HTR-8/SVneo (cell line): ENCODE results near the gene MASP1.
"Not testable (repeated sequence)": the region's sequence is repeated elsewhere in the genome, so short reads cannot be mapped to it uniquely, and the experiment has no call there.

Source experiments
- DNase-seq: peaks from one replicate; pipeline ENCODE4 v3.0.0; 2011; ENCODE audit warnings: low spot score, mixed read lengths; ENCODE audit not compliant: insufficient read length
- FAIRE-seq: peaks from 2 replicates; lab custom pipeline; 2011; peaks lifted over from hg19 to GRCh38; lab: Jason Lieb, UNC

Gene MASP1

DNA sequence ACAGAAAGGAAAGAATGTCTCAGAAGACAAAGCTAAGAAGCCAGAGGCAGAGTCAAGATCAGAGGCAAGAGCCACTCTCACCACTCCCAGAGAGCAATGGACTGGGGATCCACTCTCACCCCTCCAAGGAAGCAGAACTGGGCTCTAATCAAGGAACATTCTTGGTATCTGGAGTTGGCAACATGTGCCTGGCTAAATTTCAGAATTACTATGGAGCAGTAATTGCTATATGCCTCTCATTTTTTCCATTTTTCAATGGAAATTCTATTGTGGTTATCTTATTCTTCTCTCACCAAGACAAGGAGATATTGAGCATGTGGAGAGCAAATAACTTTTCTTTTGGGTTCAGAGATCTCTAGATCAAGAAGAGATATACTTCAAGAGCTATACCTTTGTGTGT is 22.1 kb downstream of the MASP1 start:
- FAIRE-seq (no peak), DNase-seq (no peak)

DNA sequence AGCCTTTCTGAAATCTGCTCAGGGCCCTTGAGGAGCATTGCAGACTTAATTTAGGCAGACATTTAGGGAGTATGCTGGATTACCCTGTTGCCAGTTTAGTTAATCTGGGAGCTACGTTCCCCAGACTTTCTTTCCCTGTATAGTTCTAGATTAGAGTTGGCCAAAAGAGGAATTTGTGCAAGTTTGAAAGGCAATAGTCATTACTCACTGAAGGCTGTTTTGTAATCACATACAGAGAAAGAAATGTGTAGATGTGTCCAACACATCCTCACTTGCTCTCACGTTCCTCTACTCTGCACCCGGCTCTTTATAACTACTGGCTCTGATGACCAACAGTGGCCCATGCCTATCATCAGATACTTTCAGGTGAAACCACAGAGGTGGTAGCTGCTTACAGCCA is 24.2 kb downstream of the MASP1 start:
- FAIRE-seq = no peak
- DNase-seq = no peak

DNA sequence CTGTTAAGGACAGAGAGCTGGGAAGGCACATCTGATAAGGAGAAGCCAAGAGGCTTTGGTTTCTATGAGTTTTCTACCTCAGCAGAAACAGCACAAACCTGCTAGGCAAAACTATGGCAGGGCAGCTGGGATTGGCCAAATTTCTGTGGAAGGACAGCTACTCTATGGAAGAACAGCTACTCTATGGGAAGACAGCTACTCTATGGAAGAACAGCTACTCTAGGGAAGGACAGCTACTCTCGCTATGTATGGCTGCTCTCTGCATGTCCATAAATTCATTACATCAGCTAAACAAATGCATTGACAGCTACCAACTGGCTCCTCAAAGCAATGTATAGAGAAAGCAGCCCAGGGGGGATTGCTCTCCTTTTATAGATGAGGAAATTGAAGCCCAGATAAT is 24.8 kb downstream of the MASP1 start:
- FAIRE-seq (no peak), DNase-seq (no peak)

DNA sequence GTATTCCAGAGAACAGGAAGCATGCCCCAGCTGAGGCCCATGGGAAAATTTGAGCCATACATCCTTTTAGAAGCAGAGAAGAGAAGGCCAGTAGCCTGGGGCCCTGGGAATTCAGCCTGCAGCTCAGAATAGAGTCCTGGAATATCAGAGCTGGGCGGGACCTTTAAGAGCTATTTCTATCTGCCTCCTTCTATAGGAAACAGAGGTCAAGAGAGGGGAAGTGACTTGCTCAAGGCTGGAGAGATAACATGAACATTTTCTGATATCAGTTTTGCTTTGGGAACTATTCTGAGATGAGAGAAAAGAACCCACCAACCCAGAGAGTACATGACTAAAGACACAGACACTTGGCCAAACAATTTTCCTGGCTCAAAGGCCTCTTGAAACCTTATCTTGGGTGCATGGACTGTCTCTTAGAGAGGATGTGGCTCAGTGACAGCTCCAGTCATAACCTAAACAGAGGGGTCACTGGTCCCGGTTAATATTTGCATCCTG is 26.0 kb downstream of the MASP1 start:
- DNase-seq (no peak), FAIRE-seq (no peak)

DNA sequence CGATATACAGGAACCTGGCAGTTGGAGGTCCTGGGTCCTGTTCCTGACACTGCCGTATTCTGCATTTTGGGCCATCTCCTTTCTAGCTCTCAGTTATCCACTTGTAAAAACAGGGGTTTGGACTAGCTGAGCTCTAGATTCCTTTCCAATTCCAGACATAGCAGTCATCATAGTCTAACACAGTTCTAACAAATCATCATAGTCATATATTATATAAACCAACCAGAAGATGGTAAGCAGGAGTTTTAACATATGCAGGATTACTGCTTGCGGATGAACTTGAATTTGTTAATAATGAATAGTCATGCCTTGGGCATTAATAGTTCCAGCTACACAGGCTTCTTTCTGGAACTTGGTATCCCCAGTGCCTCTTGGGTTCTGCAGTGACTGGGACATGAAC is 26.6 kb downstream of the MASP1 start:
- DNase-seq (no peak), FAIRE-seq (no peak)

DNA sequence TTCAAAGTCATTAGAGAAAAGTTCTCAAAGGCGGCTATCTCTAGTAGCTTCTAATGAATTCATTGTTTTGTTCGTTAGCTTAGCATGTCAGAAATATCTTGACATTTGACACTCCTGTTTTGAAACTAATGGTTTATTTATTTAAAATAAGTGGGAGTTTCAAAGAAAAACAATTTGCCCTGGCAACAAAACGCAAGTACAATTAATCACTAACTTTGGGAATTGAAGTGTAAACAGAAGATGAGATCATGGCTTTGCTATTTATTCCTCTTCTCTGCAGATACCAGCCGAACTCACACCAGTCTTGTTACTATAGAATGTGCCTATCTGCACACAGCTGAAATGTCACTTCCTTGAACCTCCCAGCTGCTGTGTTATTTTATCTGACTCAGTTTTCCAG is 27.5 kb downstream of the MASP1 start:
- FAIRE-seq (no peak), DNase-seq (peak; percentile 34)

DNA sequence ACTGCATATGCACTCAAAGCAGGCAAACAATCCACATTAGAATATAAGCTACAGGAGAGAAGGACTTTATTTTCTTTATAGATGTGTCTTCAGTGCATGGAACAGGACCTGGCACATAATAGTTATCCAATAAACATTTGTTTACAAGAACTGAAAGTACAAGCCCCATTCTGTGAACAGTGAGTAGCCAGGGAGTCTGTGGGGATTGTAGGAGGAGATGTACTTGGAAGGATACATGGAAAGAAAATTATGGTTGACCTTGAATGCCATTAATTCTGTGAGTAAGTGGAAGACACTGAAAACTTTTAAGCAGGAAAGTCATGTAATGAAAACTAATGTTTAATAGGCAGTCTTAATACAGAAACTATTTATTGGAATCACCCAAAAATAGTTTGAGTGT is 28.3 kb downstream of the MASP1 start:
- FAIRE-seq = no peak
- DNase-seq = no peak

DNA sequence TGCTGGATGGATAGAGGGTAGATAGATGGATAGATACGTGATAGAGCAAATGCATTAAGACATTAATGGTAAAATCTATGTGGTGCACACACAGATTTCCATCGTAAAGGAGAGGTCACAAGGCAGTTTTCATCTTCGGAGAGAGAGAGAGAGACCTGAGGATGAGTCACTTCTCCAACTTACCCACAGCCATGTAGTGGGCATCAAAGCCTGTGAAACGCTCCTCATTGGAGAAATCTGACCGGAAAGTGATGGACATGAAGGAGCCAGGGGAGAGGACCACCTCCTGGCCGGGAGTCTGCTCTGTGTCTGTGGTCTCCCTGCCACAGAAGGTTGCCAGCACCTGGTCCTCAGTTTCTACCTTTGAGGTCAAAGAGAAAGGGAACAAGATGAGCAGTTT is 29.2 kb downstream of the MASP1 start:
- DNase-seq (no peak), FAIRE-seq (no peak)

DNA sequence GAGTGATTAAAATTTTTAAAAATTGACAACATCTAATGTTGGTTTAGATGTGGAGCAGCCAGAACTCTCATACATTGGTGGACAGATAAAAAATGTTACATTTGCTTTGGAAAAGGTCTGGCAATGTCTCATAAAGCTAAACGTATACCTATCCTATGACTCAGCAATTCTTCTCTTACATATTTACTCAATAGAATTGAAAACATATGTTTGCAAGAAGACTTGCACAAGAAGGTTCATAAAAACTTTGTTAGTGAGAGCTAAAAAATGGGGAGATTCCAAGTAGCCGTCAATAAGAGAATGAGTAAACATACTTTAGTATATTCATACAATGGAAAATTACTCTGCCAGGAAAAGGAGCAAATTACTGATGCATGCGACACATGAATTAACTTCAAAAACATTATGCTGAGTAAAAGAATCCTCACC is 30.0 kb downstream of the MASP1 start:
- FAIRE-seq = no peak
- no peak for DNase-seq

DNA sequence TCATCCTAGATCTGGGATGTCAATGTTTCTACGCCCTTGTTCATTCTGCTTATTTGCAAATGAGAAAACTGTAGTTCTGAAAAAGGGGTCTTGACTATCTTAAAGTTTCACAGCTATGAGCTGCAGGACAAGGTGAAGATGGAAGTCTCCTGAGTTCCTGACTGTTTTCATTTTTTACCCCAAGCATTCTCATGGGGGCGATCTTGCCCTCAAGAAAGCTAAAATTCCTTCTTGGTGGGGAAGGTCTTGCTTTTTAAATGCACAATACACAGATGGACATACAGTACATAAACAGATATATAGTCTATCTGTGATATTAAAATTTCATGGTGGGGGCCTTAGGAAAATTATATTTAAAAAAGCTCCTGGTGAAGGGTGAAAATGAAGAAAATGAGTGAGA is 32.4 kb downstream of the MASP1 start:
- DNase-seq (no peak), FAIRE-seq (no peak)

DNA sequence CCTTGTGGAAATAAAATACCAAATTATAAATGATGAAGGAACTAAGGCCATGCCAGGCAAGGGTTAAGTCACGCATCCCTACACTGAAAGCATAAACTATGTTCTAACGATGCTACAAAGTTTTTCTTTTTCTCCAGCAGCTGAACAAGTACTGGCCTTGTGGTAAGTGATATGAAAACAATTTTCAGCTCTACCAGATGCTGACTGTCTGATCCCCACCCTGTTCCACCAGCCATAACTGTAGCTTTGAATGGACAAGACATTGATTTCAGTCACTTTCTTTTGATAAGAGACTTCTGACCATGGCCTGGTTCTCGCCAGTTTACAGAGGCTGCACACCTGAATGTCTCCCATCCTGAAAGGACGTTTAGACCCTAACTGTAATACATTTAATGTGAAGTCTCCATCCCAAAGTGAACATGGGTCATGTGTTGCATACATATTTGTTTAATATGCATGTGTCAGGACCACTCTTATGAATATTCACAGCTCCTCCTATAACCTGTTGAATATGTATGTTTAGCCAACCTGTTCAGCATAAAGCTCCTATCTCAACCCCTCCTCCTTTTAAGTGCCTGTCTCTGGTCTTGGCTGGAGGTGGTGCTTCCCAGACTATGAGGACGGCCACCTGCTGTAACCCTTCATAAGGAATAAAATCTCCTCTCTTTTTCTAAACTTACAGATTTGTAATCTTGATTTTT is 33.4 kb downstream of the MASP1 start:
- FAIRE-seq = no peak
- DNase-seq = no peak

DNA sequence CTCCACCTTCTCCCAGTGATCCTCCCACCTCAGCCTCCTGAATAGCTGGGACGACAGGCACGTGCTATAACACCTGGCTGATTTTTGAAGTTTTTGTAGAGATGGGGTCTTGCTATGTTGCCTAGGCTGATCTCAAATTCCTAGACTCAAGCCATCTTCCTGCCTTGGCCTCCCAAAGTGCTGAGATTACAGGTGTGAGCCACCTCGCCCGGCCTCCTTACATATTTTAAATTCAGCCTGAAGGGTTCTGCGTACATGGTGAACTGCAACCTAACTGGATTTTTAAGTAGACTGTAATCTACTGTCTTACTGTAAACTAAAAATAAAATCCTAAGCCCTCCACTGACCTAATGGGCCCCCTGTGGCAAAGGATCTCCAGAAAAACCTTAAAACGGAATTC is 34.1 kb downstream of the MASP1 start:
- no peak for FAIRE-seq
- DNase-seq = no peak

DNA sequence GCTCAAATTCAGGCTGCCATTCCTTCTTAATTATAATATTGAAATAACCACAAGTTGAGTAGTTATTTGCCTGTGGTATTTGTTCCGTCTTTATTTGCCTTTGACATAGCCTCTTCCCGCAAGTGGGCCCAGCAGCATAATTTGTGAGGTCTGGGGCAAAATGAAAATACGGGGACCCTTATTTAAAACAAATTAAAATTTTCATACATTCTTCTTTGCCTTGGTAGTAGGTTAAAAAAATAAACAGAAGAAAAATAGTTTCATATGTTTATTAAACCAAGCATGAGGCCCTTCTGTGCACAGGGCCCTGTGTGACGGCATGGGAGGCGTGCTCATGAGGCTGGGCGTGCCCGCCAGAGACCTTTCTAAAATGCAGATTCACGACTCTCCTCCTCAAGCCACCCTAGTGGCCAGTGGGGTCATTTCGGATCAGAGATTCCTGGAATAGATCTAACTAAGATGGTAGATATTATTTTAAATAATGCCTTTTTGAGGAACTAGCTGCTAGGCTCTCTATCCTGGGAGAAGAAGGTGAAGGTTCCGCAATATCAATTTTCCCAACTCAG is 35.4 kb downstream of the MASP1 start:
- no peak for DNase-seq
- FAIRE-seq = no peak

DNA sequence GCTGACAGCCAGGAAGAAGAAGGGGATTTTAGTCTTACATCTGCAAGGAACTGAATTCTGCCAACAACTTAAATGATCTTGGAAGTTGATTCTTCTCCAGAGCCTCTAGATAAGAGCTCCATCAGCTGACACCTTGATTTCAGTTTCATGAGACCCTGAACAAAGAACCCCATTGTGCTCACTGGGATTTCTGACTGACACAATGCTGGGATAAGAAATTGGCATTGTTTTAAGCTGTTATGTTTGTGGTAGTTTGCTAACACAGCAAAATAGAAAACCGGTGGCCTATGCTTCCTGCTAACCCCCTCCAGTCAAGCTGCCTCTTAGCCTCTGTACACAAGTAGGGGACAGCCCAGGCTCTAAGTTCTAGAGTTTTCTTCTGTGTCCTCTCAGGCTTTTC is 36.2 kb downstream of the MASP1 start:
- DNase-seq (no peak), FAIRE-seq (no peak)

DNA sequence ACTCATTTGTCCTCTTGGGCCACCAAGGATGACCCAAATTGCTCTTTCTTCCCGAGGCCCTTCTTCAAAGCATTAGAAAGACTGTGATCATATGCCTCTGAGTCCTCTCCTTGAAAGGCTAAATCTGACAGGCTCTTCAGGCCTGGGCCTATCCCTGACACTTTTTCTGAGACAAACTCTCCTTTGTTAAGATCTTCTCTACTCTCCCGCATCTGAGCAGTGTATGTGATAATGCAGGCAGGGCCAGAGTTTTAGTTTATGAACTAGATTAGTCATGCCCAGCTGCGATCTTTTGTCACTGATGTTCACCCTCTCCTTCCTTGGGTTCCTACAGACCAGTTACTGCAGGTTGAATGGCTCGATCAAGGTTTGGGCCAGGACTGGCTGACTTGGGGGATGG is 39.2 kb downstream of the MASP1 start:
- no peak for FAIRE-seq
- no peak for DNase-seq

DNA sequence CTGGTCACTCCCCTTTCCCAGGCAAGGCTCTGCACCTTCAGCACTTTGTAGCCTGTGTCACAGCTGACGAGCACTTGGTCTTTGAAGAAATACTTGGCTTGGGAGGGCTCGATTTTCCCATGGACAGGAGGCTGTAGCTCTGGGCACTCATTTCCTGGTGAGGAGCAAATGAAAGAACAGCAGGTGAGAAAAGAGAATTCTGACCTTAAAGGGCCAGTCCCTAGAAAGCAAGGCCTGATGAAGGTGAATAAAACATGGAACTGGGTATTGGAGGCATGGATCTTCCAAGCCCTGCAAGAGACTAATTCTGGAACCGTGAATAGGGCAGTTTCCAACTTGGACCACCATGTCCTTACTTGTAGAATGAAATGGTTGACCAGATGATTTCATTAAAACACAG is 39.9 kb downstream of the MASP1 start:
- DNase-seq (no peak), FAIRE-seq (no peak)

DNA sequence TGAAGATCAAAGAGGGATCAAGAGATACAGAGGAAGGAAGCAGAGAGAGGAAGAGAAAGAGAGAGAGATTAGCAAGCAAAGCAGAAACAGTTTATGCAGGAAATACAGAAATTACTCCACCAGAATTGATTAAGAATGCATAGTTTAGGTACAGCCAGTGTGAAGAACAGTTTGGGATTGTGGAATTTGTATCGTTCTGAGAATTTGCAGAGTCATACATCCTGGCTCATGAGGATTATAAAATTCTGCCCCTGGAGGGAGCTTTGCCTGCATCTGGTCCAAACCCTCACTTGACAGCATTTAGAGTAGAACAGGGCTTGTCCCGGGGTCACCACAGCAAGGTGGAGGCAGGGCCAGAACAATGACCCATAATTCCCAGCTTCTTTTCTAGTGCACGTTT is 44.1 kb downstream of the MASP1 start:
- no peak for DNase-seq
- no peak for FAIRE-seq

DNA sequence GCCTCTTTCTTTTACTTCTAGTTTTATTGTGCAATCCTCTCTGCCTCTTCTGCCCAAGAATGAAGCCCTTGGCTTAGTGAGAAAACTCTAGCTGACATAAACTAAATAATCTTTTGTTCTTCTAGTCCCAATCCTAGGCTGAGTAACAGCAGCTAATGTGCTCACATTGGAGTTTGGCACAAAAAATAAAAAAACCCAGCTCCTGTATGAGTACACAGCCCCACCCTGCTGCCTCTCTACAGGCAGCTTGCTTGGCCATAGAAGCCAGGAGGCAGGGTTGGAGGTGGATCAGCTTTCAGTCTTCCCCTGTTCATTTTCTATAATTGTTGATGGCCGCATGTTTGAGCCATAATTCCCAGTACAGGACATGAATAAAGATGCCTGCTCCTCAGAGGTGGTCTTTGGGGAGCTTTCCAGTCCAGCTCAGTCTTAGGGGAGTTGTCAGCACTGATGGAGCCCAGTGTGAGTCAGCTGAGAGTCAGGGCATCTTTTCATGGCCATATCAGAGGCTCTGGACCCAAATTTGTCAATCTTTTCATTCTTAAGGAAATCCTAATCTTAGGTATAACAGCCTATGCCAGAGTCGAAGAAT is 47.5 kb downstream of the MASP1 start:
- FAIRE-seq = no peak
- no peak for DNase-seq

DNA sequence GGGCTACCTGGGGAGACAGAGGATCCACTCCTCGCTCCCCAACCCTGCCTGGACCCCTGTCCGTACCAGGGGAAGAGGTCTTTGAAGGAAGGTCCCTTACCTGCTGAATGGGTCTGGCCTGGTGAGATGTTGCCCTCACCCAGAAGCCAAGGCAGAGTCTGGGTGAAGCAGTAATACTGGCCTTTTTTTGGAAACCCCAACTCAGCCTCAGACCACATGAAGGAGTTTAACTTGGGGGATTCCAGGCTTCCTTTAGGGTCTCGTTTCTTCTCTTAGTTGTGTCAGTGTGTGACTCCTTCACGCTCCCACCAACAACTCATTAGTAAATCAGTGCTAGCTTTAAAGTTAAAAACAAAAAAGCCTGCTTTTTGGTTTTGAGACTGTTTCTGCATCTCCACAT is 48.6 kb downstream of the MASP1 start:
- FAIRE-seq (no peak), DNase-seq (no peak)

DNA sequence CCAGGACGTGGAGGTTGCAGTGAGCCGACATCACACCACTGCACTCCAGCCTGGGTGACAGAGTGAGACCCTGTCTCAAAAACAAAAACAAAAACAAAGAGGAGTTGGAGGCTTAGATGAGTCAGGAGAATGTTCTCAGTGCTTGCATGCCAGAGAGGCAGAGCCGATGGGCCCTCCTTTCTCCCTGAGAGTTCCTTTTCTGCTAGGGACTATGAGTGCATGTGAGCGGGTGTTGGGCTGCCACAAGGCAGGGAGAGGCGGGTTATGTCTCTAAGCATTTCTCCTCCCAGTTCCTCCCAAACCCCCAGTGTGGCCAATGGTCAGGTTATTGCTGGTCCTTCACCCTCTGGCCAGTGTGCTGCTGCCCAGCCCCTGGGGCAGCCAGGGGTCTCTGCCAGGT is 49.1 kb downstream of the MASP1 start:
- FAIRE-seq (no peak), DNase-seq (no peak)

DNA sequence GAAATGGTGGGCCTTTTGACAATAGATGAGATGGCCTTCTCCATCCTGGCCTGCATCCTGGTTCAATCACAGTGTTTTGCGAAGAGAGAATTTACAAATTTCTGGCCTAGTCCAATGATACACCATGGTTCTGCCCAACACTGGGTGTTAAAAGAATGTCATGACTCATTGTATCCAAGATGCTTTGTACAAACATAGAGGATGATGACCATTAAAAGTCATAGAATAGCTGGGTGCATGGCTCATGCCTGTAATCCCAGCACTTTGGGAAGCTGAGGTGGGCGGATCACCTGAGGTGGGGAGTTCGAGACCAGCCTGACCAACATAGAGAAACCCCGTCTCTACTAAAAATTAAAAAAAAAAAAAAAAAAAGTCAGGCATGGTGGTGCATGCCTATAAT is 52.7 kb downstream of the MASP1 start:
- not testable (repeated sequence) for FAIRE-seq, DNase-seq

DNA sequence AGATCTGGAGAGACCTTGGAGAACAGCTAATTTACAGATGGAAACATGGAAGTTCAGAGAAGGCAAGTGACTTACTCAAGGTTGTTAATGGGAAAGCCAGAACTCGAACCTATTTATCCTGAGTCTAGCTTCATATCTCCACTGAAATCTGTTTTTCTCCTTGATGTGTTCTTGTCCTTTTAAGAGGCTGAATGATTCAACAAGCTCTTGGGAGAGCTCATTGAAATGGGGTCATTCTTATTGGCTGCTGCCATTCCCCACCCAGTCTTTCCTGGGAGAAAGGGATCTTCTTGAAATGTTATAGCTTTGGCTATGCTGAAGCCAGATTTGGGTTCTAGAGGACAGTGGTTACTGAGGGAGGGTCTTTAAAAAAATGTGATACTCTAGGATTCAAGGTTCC is 53.3 kb downstream of the MASP1 start:
- FAIRE-seq (no peak), DNase-seq (no peak)
